T-helper 2 cell (primary cell): ENCODE measurements around the gene EDNRB.
"Not testable (repeated sequence)": the region's sequence is repeated elsewhere in the genome, so short reads cannot be mapped to it uniquely, and the experiment has no call there.

Experiments
- DNase-seq, 5 experiments: peaks; one replicate each; pipeline versions ENCODE4 v3.0.0 to v3.0.0-alpha.2; 2012 to 2022

Gene EDNRB

GRCh38 chr13:77896536-77896935 is 22.1 kb downstream of the EDNRB start:
- no peak for DNase-seq

GRCh38 chr13:77894743-77895142 is 23.9 kb downstream of the EDNRB start:
- DNase-seq, result no peak

GRCh38 chr13:77893066-77893465 is 25.6 kb downstream of the EDNRB start:
- DNase-seq, result no peak

GRCh38 chr13:77892491-77892890 is 26.1 kb downstream of the EDNRB start:
- DNase-seq, result no peak

- no peak for DNase-seq
These were observed 27.1 kb downstream of the EDNRB start for GRCh38 chr13:77891486-77891885.

GRCh38 chr13:77891041-77891440 is 27.6 kb downstream of the EDNRB start:
- no peak for DNase-seq

GRCh38 chr13:77883328-77883727 is 35.3 kb downstream of the EDNRB start:
- no peak for DNase-seq

GRCh38 chr13:77878190-77878589 is 40.4 kb downstream of the EDNRB start:
- no peak for DNase-seq

GRCh38 chr13:77876176-77876575 is 42.5 kb downstream of the EDNRB start:
- no peak for DNase-seq

- no peak for DNase-seq
These were observed 44.2 kb downstream of the EDNRB start for GRCh38 chr13:77874406-77874805.

GRCh38 chr13:77872995-77873394 is 45.6 kb downstream of the EDNRB start:
- no peak for DNase-seq

- DNase-seq, result no peak
These were observed 47.0 kb downstream of the EDNRB start for GRCh38 chr13:77871596-77871995.

GRCh38 chr13:77868717-77869116 is 49.9 kb downstream of the EDNRB start:
- DNase-seq, result no peak

- no peak for DNase-seq
These were observed 51.7 kb downstream of the EDNRB start for GRCh38 chr13:77866971-77867370.

- DNase-seq, result no peak
These were observed 53.0 kb downstream of the EDNRB start for GRCh38 chr13:77865622-77866021.

GRCh38 chr13:77863144-77863543 is 55.5 kb downstream of the EDNRB start:
- DNase-seq, result no peak

GRCh38 chr13:77861741-77862140 is 56.9 kb downstream of the EDNRB start:
- DNase-seq, result no peak

GRCh38 chr13:77860507-77860981 is 58.1 kb downstream of the EDNRB start:
- no peak for DNase-seq

GRCh38 chr13:77859450-77859849 is 59.2 kb downstream of the EDNRB start:
- DNase-seq, result no peak

- no peak for DNase-seq
These were observed 61.0 kb downstream of the EDNRB start for GRCh38 chr13:77857531-77858209.

GRCh38 chr13:77853703-77854102 is 64.9 kb downstream of the EDNRB start:
- DNase-seq, result no peak

GRCh38 chr13:77848050-77848449 is 70.6 kb downstream of the EDNRB start:
- not testable (repeated sequence) for DNase-seq

GRCh38 chr13:77846173-77846572 is 72.5 kb downstream of the EDNRB start:
- no peak for DNase-seq
